ENCODE measurements around the gene GPAT2.
"Not testable (repeated sequence)": the region's sequence is repeated elsewhere in the genome, so short reads cannot be mapped to it uniquely, and the experiment has no call there.

GPAT2 gene

GRCh38 chr2:96072746-96073145 is 38.0 kb upstream of the GPAT2 start:
- Histone ChIP-seq H3K9ac (ENCODE audit: low read depth in 1 of 2, low read length in 2 of 2) (no peak overlapping the region), H3K27ac (ENCODE audit: low read depth, low read length) (no peak overlapping the region)

DNA sequence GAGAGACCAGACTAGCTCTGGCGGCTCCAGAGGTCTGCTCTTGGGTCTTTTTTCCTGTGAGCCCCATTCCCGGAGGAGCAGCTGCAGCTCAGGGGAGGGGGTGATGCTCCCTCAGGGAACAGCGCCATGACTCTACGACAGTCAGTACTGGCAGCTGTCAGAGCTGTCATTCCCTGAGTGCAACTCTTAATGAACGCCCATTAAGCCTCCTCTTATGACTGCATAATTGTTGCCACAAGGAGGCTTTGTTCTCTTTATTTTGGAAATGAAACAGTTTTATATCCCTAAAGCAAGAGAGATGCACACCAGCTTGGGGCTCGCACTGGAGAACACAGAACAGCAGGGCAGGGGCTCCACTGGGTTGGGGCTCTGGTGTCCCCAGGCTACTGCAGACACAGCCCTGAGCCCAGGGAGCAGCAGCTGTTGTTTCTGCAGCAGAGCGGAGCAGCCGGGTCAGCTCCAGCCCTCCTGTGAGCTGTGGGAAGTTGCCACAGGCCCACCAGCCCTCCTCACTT is 37.3 kb upstream of the GPAT2 start:
- not testable (repeated sequence) for H3K36me3 ChIP-seq (ENCODE audit: control insufficient read depth in 1 of 2, insufficient read depth in 2 of 2, low read length in 2 of 2); H3K27ac ChIP-seq (ENCODE audit: low read depth, low read length); H3K4me1 ChIP-seq (ENCODE audit: control insufficient read depth in 1 of 2, insufficient read depth in 2 of 2, low read length in 2 of 2); H3K27me3 ChIP-seq (ENCODE audit: control insufficient read depth in 1 of 2, insufficient read depth in 2 of 2, low read length in 2 of 2); H3K9ac ChIP-seq (ENCODE audit: low read depth in 1 of 2, low read length in 2 of 2); H3K9me3 ChIP-seq (ENCODE audit: control insufficient read depth in 1 of 2, low read length in 2 of 2); H3K4me3 ChIP-seq (ENCODE audit: low read depth in 1 of 2, low read length in 2 of 2)

More at GRCh38 chr2:96072746-96073145, 38.0 kb upstream of the GPAT2 start:
- no peak overlapping the region for H3K4me3 ChIP-seq (ENCODE audit: low read depth in 1 of 2, low read length in 2 of 2)
- no peaks in the 10 kb centered on the region for H3K27me3 ChIP-seq (ENCODE audit: control insufficient read depth in 1 of 2, insufficient read depth in 2 of 2, low read length in 2 of 2)
- H3K36me3 ChIP-seq (ENCODE audit: control insufficient read depth in 1 of 2, insufficient read depth in 2 of 2, low read length in 2 of 2) = no peaks in the 10 kb centered on the region
- H3K9me3 ChIP-seq (ENCODE audit: control insufficient read depth in 1 of 2, low read length in 2 of 2) = no peaks in the 10 kb centered on the region
- peaks cover 0 to 4% of the 10 kb centered on the region in 2 donors for H3K4me1 ChIP-seq (ENCODE audit: control insufficient read depth in 1 of 2, insufficient read depth in 2 of 2, low read length in 2 of 2)

GRCh38 chr2:96071087-96071976 is 36.6 kb upstream of the GPAT2 start:
- not testable (repeated sequence) for H3K9ac ChIP-seq (ENCODE audit: low read depth in 1 of 2, low read length in 2 of 2); H3K4me3 ChIP-seq (ENCODE audit: low read depth in 1 of 2, low read length in 2 of 2); H3K27ac ChIP-seq (ENCODE audit: low read depth, low read length)

GRCh38 chr2:96070351-96070750 is 35.6 kb upstream of the GPAT2 start:
- H3K4me1 ChIP-seq (ENCODE audit: control insufficient read depth in 1 of 2, insufficient read depth in 2 of 2, low read length in 2 of 2); H3K27me3 ChIP-seq (ENCODE audit: control insufficient read depth in 1 of 2, insufficient read depth in 2 of 2, low read length in 2 of 2); H3K9me3 ChIP-seq (ENCODE audit: control insufficient read depth in 1 of 2, low read length in 2 of 2); H3K4me3 ChIP-seq (ENCODE audit: low read depth in 1 of 2, low read length in 2 of 2); H3K9ac ChIP-seq (ENCODE audit: low read depth in 1 of 2, low read length in 2 of 2); H3K36me3 ChIP-seq (ENCODE audit: control insufficient read depth in 1 of 2, insufficient read depth in 2 of 2, low read length in 2 of 2); H3K27ac ChIP-seq (ENCODE audit: low read depth, low read length): not testable (repeated sequence)

More at GRCh38 chr2:96071087-96071976, 36.6 kb upstream of the GPAT2 start:
- not testable (repeated sequence) for H3K27me3 ChIP-seq (ENCODE audit: control insufficient read depth in 1 of 2, insufficient read depth in 2 of 2, low read length in 2 of 2); H3K9me3 ChIP-seq (ENCODE audit: control insufficient read depth in 1 of 2, low read length in 2 of 2); H3K4me1 ChIP-seq (ENCODE audit: control insufficient read depth in 1 of 2, insufficient read depth in 2 of 2, low read length in 2 of 2); H3K36me3 ChIP-seq (ENCODE audit: control insufficient read depth in 1 of 2, insufficient read depth in 2 of 2, low read length in 2 of 2)

DNA sequence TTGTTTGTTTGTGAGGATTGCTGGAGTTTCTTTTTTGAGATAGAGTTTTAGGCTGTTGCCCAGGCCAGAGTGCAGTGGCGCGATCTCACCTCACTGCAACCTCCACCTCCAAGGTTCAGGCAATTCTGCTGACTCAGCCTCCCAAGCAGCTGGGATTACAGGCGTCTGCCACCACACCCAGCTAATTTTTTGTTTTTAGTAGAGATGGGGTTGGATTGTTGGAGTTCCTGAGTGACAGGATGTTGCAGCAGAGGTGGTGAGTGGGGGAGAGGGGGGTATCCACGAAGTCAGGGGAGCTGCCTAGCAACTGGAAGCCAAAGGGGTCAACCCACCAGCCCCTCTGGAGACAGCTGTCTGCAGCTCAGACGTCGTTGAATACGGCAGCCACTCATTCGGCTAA is 35.2 kb upstream of the GPAT2 start:
- not testable (repeated sequence) for H3K4me1 ChIP-seq (ENCODE audit: control insufficient read depth in 1 of 2, insufficient read depth in 2 of 2, low read length in 2 of 2); H3K9ac ChIP-seq (ENCODE audit: low read depth in 1 of 2, low read length in 2 of 2); H3K27me3 ChIP-seq (ENCODE audit: control insufficient read depth in 1 of 2, insufficient read depth in 2 of 2, low read length in 2 of 2); H3K9me3 ChIP-seq (ENCODE audit: control insufficient read depth in 1 of 2, low read length in 2 of 2); H3K36me3 ChIP-seq (ENCODE audit: control insufficient read depth in 1 of 2, insufficient read depth in 2 of 2, low read length in 2 of 2); H3K4me3 ChIP-seq (ENCODE audit: low read depth in 1 of 2, low read length in 2 of 2); H3K27ac ChIP-seq (ENCODE audit: low read depth, low read length)

GRCh38 chr2:96067902-96068581 is 33.3 kb upstream of the GPAT2 start:
- H3K27me3 ChIP-seq (ENCODE audit: control insufficient read depth in 1 of 2, insufficient read depth in 2 of 2, low read length in 2 of 2); H3K27ac ChIP-seq (ENCODE audit: low read depth, low read length); H3K4me1 ChIP-seq (ENCODE audit: control insufficient read depth in 1 of 2, insufficient read depth in 2 of 2, low read length in 2 of 2); H3K9ac ChIP-seq (ENCODE audit: low read depth in 1 of 2, low read length in 2 of 2); H3K36me3 ChIP-seq (ENCODE audit: control insufficient read depth in 1 of 2, insufficient read depth in 2 of 2, low read length in 2 of 2); H3K4me3 ChIP-seq (ENCODE audit: low read depth in 1 of 2, low read length in 2 of 2); H3K9me3 ChIP-seq (ENCODE audit: control insufficient read depth in 1 of 2, low read length in 2 of 2): not testable (repeated sequence)

DNA sequence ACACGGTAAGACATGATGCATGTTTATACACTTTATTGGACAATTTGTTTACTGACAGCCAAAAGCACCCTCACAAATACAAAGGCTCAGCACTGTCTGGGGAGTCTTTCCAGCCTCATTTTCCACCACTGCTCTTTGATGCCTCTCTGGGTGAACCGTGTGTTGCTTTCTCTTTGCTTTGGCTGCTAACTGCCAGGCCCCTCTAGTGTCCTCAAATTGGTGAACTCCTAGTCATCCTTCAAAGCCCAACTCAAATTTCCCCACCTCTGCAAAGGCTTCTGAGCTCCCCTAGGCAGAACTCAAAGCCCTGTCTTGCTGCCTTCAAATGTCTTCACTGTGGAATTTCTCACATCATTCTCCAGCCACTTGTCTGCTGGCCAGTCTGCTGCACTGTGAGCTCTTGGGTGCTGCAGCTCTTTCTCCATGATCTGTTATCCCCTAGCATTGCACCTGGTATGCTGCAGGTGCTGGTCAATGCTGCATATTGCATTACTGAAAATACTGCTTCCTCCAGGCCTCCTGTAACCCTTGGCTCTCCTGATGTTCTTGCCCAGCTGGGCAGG is 32.5 kb upstream of the GPAT2 start:
- H3K27ac ChIP-seq (ENCODE audit: low read depth, low read length); H3K9ac ChIP-seq (ENCODE audit: low read depth in 1 of 2, low read length in 2 of 2); H3K27me3 ChIP-seq (ENCODE audit: control insufficient read depth in 1 of 2, insufficient read depth in 2 of 2, low read length in 2 of 2); H3K4me1 ChIP-seq (ENCODE audit: control insufficient read depth in 1 of 2, insufficient read depth in 2 of 2, low read length in 2 of 2); H3K4me3 ChIP-seq (ENCODE audit: low read depth in 1 of 2, low read length in 2 of 2); H3K36me3 ChIP-seq (ENCODE audit: control insufficient read depth in 1 of 2, insufficient read depth in 2 of 2, low read length in 2 of 2); H3K9me3 ChIP-seq (ENCODE audit: control insufficient read depth in 1 of 2, low read length in 2 of 2): not testable (repeated sequence)

DNA sequence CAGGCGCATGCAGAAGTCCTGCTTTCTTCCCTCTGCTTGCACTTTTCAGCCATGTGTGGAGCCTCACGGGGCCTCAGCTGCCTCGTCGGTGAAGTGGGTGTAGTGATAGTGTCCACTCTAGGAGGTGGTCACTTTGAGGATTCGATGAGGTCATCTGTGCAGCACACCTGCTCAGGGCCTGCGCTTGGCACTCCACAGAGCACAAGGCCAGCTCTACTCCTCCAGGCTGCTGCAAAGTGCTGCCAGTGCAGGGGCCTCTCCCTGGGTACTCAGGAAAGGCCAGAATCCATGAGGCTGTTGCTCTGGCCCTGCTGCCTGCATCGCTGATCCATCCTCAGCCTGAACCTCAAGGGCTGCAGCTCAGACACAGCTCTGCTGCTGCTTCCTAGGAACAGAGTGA is 31.8 kb upstream of the GPAT2 start:
- H3K9me3 ChIP-seq (ENCODE audit: control insufficient read depth in 1 of 2, low read length in 2 of 2); H3K27ac ChIP-seq (ENCODE audit: low read depth, low read length); H3K9ac ChIP-seq (ENCODE audit: low read depth in 1 of 2, low read length in 2 of 2); H3K27me3 ChIP-seq (ENCODE audit: control insufficient read depth in 1 of 2, insufficient read depth in 2 of 2, low read length in 2 of 2); H3K4me1 ChIP-seq (ENCODE audit: control insufficient read depth in 1 of 2, insufficient read depth in 2 of 2, low read length in 2 of 2); H3K4me3 ChIP-seq (ENCODE audit: low read depth in 1 of 2, low read length in 2 of 2); H3K36me3 ChIP-seq (ENCODE audit: control insufficient read depth in 1 of 2, insufficient read depth in 2 of 2, low read length in 2 of 2): not testable (repeated sequence)

- not testable (repeated sequence) for H3K4me1 ChIP-seq (ENCODE audit: control insufficient read depth in 1 of 2, insufficient read depth in 2 of 2, low read length in 2 of 2); H3K9ac ChIP-seq (ENCODE audit: low read depth in 1 of 2, low read length in 2 of 2); H3K4me3 ChIP-seq (ENCODE audit: low read depth in 1 of 2, low read length in 2 of 2)
Observed at GRCh38 chr2:96065954-96066353, 31.2 kb upstream of the GPAT2 start.

DNA sequence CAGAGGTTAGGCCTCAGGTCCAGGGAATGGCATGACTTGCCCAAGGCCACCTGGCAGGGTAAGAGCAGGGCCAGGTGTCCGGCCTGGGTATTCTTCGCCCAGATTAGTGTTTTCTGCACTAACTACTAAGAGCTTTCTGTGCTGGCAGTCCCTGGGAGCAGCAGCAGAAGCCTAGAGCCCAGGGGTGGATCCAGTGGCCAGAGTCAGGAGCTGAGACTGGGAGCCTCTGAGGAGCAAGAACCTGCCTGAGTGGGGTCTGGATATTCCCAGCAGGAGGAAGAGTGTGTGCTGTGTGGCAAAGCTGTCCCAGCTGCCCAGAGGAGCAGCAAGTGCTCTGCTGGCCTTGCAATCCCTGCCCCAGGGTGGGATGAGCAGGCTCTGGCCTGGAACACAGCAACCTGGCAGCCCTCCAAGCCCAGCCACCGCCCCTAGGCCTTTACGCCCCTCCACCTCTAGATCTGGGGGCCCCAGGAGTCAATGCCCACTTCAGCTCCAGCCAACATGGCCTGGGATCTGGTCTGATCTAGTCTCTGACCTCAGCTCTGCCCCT is 30.7 kb upstream of the GPAT2 start:
- Histone ChIP-seq H3K9me3 (ENCODE audit: control insufficient read depth in 1 of 2, low read length in 2 of 2) (no peaks in the 10 kb centered on the region), H3K36me3 (ENCODE audit: control insufficient read depth in 1 of 2, insufficient read depth in 2 of 2, low read length in 2 of 2) (no peaks in the 10 kb centered on the region), H3K27ac (ENCODE audit: low read depth, low read length) (no peak overlapping the region), H3K27me3 (ENCODE audit: control insufficient read depth in 1 of 2, insufficient read depth in 2 of 2, low read length in 2 of 2) (no peaks in the 10 kb centered on the region), H3K4me1 (ENCODE audit: control insufficient read depth in 1 of 2, insufficient read depth in 2 of 2, low read length in 2 of 2) (peaks cover 0 to 4% of the 10 kb centered on the region in 2 donors), H3K4me3 (ENCODE audit: low read depth in 1 of 2, low read length in 2 of 2) (no peak overlapping the region), H3K9ac (ENCODE audit: low read depth in 1 of 2, low read length in 2 of 2) (no peak overlapping the region)

More at GRCh38 chr2:96065954-96066353, 31.2 kb upstream of the GPAT2 start:
- not testable (repeated sequence) for H3K36me3 ChIP-seq (ENCODE audit: control insufficient read depth in 1 of 2, insufficient read depth in 2 of 2, low read length in 2 of 2); H3K27me3 ChIP-seq (ENCODE audit: control insufficient read depth in 1 of 2, insufficient read depth in 2 of 2, low read length in 2 of 2); H3K27ac ChIP-seq (ENCODE audit: low read depth, low read length); H3K9me3 ChIP-seq (ENCODE audit: control insufficient read depth in 1 of 2, low read length in 2 of 2)

All from duodenal mucosa (tissue), 2 donors.